GM18526 (cell line): ENCODE data around the gene TRIM52.

Experiments
- POLR2A ChIP-seq: IDR thresholded peaks from 3 replicates; pipeline ENCODE4 v1.6.1; 2011; ENCODE audit not compliant: insufficient read length; ENCODE audit errors: extremely low read depth

The TRIM52 gene

GRCh38 chr5:181234455-181235306 lies 26.3 kb downstream of the TRIM52 start:
- peak; percentile 7 for TF ChIP-seq POLR2A

- no peak for TF ChIP-seq POLR2A
Observed at GRCh38 chr5:181233801-181234454, 27.0 kb downstream of the TRIM52 start.

GRCh38 chr5:181233088-181233800 lies 27.7 kb downstream of the TRIM52 start:
- no peak for TF ChIP-seq POLR2A

- no peak for TF ChIP-seq POLR2A
Observed at GRCh38 chr5:181232593-181232992, 28.4 kb downstream of the TRIM52 start.

GRCh38 chr5:181231432-181231831 lies 29.5 kb downstream of the TRIM52 start:
- no peak for TF ChIP-seq POLR2A

GRCh38 chr5:181230551-181230950 lies 30.4 kb downstream of the TRIM52 start:
- TF ChIP-seq POLR2A, result no peak

GRCh38 chr5:181229996-181230395 lies 30.9 kb downstream of the TRIM52 start:
- no peak for TF ChIP-seq POLR2A

GRCh38 chr5:181224390-181225229 lies 36.3 kb downstream of the TRIM52 start:
- no peak for TF ChIP-seq POLR2A

- TF ChIP-seq POLR2A, result peak; percentile 5
Observed at GRCh38 chr5:181223729-181224389, 37.1 kb downstream of the TRIM52 start.

GRCh38 chr5:181223058-181223728 lies 37.8 kb downstream of the TRIM52 start, which contains the start of gene TRIM41:
TSS of gene TRIM41 (plus strand) at chr5:181223281. CDS start at chr5:181224000, 719 bp downstream.
- peak; percentile 83 for TF ChIP-seq POLR2A

- TF ChIP-seq POLR2A, result no peak
Observed at GRCh38 chr5:181222630-181223057, 38.3 kb downstream of the TRIM52 start.

- TF ChIP-seq POLR2A, result peak; percentile 39
Observed at GRCh38 chr5:181221792-181222629, 38.9 kb downstream of the TRIM52 start.

- TF ChIP-seq POLR2A, result no peak
Observed at GRCh38 chr5:181221105-181221791, 39.7 kb downstream of the TRIM52 start.

GRCh38 chr5:181220178-181220515 lies 40.8 kb downstream of the TRIM52 start:
- TF ChIP-seq POLR2A, result no peak
